K562 (cell line): Measurements from ENCODE around the gene SDC1. TPM values are rescaled to one million over a fixed set of nuclear protein-coding genes. Genes with fewer than 3 reads are reported as not detected.

Experiments
- ARID1B ChIP-seq: fragments of 450-650 bp; IDR thresholded peaks from 2 replicates; pipeline ENCODE4 v1.6.1; 2016; ENCODE audit warnings: antibody characterized with exemption, mild to moderate bottlenecking, inconsistent platforms
- ELF4 ChIP-seq: fragments of 450-650 bp; formaldehyde crosslinking; IDR thresholded peaks from 2 replicates; pipeline ENCODE4 v1.4.0; 2022; ENCODE audit warnings: missing genetic modification characterization
- ILK ChIP-seq: fragments of 450-650 bp; IDR thresholded peaks from 2 replicates; pipeline ENCODE4 v1.6.1; 2016; ENCODE audit warnings: missing genetic modification characterization, low read depth, mild to moderate bottlenecking, missing compliant biosample characterization, moderate library complexity, borderline replicate concordance
- KAT7 ChIP-seq: sonication (generic); formaldehyde crosslinking; IDR thresholded peaks from 2 replicates; pipeline ENCODE4 v1.8.0; 2022; ENCODE audit warnings: missing genetic modification reagents, mild to moderate bottlenecking, borderline replicate concordance
- MTA1 ChIP-seq: fragments of 450-650 bp; IDR thresholded peaks from 2 replicates; pipeline ENCODE4 v1.6.1; 2017; ENCODE audit warnings: borderline replicate concordance
- NCOA4 ChIP-seq: fragments of 450-650 bp; IDR thresholded peaks from 2 replicates; pipeline ENCODE4 v1.6.1; 2018; ENCODE audit warnings: mild to moderate bottlenecking; ENCODE audit not compliant: partially characterized antibody
- SIN3A ChIP-seq, 2 experiments: fragments of 150-350 bp in 1 of 2; IDR thresholded peaks; 2 replicates each; pipeline ENCODE4 v1.6.1; 2011 to 2016; ENCODE audit warnings: borderline replicate concordance in 2 of 2, low read depth in 2 of 2, low read length in 2 of 2, mild to moderate bottlenecking in 2 of 2, moderate library complexity in 2 of 2; ENCODE audit not compliant: control insufficient read depth in 1 of 2
- SIN3B ChIP-seq: fragments of 450-650 bp; IDR thresholded peaks from 2 replicates; pipeline ENCODE4 v1.6.1; 2017; ENCODE audit warnings: low read depth, mild to moderate bottlenecking, moderate library complexity
- SMAD1 ChIP-seq: fragments of 150-350 bp; IDR thresholded peaks from 2 replicates; pipeline ENCODE4 v1.6.1; 2014; ENCODE audit warnings: low read length, low read depth; ENCODE audit not compliant: partially characterized antibody
- THRAP3 ChIP-seq: fragments of 450-650 bp; IDR thresholded peaks from 2 replicates; pipeline ENCODE4 v1.6.1; 2016; ENCODE audit warnings: mild to moderate bottlenecking, inconsistent platforms, borderline replicate concordance
- polyA plus RNA-seq, 8 experiments: library from polyadenylated mRNA; depleted of rRNA in 4 of 8; stranded (reverse) in 5 of 8; unstranded in 3 of 8; fragments of >200 nt; fragmentation: Nextera tagmentation in 2 of 8; fragmentation: Illumina TruSeq in 1 of 8; extraction: Ambion mirVana in 2 of 8; extraction: Trizol in 1 of 8; gene quantifications; 2 replicates each; pipeline versions ENCODE4 v1.2.1 to v1.2.3, GENCODE V29; 2011 to 2014; ENCODE audit warnings: inconsistent platforms in 1 of 8, missing spikeins in 1 of 8
- total RNA-seq, 7 experiments: library from RNA; depleted of rRNA in 6 of 7; stranded (reverse); fragments of >200 nt in 6 of 7; fragmentation: Illumina TruSeq in 2 of 7; extraction: Trizol in 2 of 7; gene quantifications; 2 replicates each; pipeline versions ENCODE4 v1.2.1 to v1.2.3, GENCODE V29; 2011 to 2021; ENCODE audit warnings: low replicate concordance in 1 of 7
- TF ChIP-seq, protein P1 (sequence below): fragments of 450-650 bp; IDR thresholded peaks from 2 replicates; pipeline ENCODE4 v1.6.1; 2016; ENCODE audit warnings: mild to moderate bottlenecking

SDC1 gene
- total and polyA plus RNA-seq, 9 of the 15 experiments (the other 6 are each of a cell fraction or from before 2014, with no cell fraction given): 0.06 to 2.7 (median 0.49) TPM

DNA sequence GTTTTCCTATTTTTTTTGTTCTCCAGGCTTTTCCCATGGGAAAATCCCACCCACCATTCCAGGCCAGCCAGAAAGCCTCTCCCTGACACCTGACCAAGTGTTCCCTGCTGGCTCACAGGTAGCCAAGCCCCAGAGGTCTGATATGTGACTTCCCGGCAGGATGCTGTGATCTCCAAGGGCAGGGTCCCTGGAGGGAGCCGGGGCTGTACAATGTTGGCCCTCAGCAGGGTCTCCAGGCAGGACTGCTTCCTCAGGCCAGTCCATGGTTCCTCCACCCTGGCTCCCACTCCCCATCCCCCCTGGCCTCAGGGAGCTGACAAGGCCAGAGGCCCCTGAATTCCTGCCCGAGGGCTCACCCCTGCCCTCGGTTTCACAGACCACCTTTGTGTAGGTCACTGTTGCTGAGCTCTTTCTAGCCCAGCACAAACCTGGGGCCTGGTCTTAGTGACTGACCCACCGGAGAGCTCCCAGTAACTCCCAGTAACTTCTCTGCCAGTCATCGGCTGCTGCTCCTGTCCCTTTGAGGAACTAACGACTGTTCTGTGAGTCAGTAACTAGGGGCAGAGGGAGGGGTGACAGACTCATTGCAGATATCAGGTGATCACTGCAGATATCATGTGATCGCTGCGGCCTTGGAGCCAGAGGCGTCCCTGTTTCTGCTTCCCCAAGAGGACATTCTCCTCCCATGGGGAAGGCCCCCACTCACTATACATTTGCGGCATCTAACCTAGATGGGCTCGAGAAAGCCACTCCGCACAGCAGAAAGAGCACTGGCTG, 38.7 kb downstream of the SDC1 start (continued):
- TF ChIP-seq ILK: no peak
- TF ChIP-seq, protein P1, sequence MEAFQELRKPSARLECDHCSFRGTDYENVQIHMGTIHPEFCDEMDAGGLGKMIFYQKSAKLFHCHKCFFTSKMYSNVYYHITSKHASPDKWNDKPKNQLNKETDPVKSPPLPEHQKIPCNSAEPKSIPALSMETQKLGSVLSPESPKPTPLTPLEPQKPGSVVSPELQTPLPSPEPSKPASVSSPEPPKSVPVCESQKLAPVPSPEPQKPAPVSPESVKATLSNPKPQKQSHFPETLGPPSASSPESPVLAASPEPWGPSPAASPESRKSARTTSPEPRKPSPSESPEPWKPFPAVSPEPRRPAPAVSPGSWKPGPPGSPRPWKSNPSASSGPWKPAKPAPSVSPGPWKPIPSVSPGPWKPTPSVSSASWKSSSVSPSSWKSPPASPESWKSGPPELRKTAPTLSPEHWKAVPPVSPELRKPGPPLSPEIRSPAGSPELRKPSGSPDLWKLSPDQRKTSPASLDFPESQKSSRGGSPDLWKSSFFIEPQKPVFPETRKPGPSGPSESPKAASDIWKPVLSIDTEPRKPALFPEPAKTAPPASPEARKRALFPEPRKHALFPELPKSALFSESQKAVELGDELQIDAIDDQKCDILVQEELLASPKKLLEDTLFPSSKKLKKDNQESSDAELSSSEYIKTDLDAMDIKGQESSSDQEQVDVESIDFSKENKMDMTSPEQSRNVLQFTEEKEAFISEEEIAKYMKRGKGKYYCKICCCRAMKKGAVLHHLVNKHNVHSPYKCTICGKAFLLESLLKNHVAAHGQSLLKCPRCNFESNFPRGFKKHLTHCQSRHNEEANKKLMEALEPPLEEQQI: no peak
- peak; percentile 50; the same call in 1 of the 2 replicates for TF ChIP-seq SIN3B
- no peak; the same call in 1 of the 2 replicates for TF ChIP-seq ARID1B
- no peak for TF ChIP-seq SMAD1
- no peak for TF ChIP-seq NCOA4
- no peak for TF ChIP-seq KAT7 (CRISPR knock-in tag)
- peak; percentile 22; the same call in 1 of the 2 replicates for TF ChIP-seq MTA1
- TF ChIP-seq THRAP3: no peak
- TF ChIP-seq ELF4 (CRISPR knock-in tag): peak; percentile 39; the same call in 1 of the 2 replicates
- TF ChIP-seq SIN3A (IDR thresholded peaks at IDR 0.05; ENCODE audit: borderline replicate concordance in 2 of 2, control insufficient read depth in 1 of 2, low read depth in 2 of 2, low read length in 2 of 2): no peak
